WTC11 (cell line): ENCODE results near the gene TVP23C.
"Not testable (repeated sequence)": the region's sequence is repeated elsewhere in the genome, so short reads cannot be mapped to it uniquely, and the experiment has no call there.

Experiments
- ATF1 ChIP-seq: sonication (generic); formaldehyde crosslinking; IDR thresholded peaks from 2 replicates; pipeline ENCODE4 v1.8.1; 2023; ENCODE audit warnings: mild to moderate bottlenecking, moderate library complexity, missing genetic modification reagents
- CREB1 ChIP-seq: sonication (generic); formaldehyde crosslinking; IDR thresholded peaks from 2 replicates; pipeline ENCODE4 v1.8.0; 2023; ENCODE audit warnings: mild to moderate bottlenecking, missing genetic modification reagents
- SP1 ChIP-seq: sonication (generic); formaldehyde crosslinking; conservative IDR thresholded peaks from 2 replicates; pipeline ENCODE4 v1.8.1; 2022; ENCODE audit warnings: missing genetic modification reagents
- TEAD4 ChIP-seq: sonication (generic); formaldehyde crosslinking; IDR thresholded peaks from 2 replicates; pipeline ENCODE4 v1.8.0; 2022; ENCODE audit warnings: mild to moderate bottlenecking, missing genetic modification reagents
- ZNF219 ChIP-seq: sonication (generic); formaldehyde crosslinking; IDR thresholded peaks from 2 replicates; pipeline ENCODE4 v1.8.0; 2023; ENCODE audit warnings: missing genetic modification reagents, mild to moderate bottlenecking, borderline replicate concordance
- TF ChIP-seq, protein P1 (sequence below): fragments of 200-600 bp; IDR thresholded peaks from 2 replicates; pipeline ENCODE4 v1.8.0; 2022; ENCODE audit warnings: antibody characterized with exemption
- TF ChIP-seq, protein P2 (sequence below): sonication (generic); formaldehyde crosslinking; IDR thresholded peaks from 2 replicates; pipeline ENCODE4 v1.8.1; 2023; ENCODE audit warnings: mild to moderate bottlenecking, missing genetic modification reagents, borderline replicate concordance
- TF ChIP-seq, protein P3 (sequence below): sonication (generic); formaldehyde crosslinking; IDR thresholded peaks from 2 replicates; pipeline ENCODE4 v1.8.1; 2023; ENCODE audit warnings: mild to moderate bottlenecking, missing genetic modification reagents, moderate library complexity
- TF ChIP-seq, protein P4 (sequence below): sonication (generic); formaldehyde crosslinking; IDR thresholded peaks from 2 replicates; pipeline ENCODE4 v1.8.1; 2022; ENCODE audit warnings: low read depth, missing genetic modification reagents, borderline replicate concordance
- TF ChIP-seq, protein P5 (sequence below): fragments of 250-450 bp; sonication (Bioruptor Pico); IDR thresholded peaks from 2 replicates; pipeline ENCODE4 v2.1.2; 2022; ENCODE audit warnings: mild to moderate bottlenecking, moderate library complexity

DNA sequence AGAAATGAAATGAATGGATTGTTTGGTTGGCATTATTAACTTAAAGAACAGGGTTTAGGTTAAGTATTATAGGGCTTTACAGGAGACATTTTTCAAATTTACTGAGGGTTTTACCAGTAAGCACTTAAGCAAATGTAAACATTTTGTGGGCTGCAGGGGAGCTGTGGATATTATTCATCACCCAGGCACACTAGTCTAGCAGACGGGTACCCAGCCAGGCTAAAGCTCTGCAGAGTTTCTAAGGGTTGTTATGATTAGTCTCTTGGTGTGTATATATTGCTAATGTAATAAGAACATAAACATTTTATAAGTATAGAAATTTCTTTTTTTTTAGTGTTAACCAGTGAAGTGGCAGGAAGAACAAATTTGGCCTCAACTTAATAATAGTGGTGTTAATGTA lies 13.6 kb upstream of the TVP23C start:
- TF ChIP-seq SP1, CREB1, ATF1, ZNF219, TEAD4 (CRISPR knock-in tag): not testable (repeated sequence)
- TF ChIP-seq, protein P1, sequence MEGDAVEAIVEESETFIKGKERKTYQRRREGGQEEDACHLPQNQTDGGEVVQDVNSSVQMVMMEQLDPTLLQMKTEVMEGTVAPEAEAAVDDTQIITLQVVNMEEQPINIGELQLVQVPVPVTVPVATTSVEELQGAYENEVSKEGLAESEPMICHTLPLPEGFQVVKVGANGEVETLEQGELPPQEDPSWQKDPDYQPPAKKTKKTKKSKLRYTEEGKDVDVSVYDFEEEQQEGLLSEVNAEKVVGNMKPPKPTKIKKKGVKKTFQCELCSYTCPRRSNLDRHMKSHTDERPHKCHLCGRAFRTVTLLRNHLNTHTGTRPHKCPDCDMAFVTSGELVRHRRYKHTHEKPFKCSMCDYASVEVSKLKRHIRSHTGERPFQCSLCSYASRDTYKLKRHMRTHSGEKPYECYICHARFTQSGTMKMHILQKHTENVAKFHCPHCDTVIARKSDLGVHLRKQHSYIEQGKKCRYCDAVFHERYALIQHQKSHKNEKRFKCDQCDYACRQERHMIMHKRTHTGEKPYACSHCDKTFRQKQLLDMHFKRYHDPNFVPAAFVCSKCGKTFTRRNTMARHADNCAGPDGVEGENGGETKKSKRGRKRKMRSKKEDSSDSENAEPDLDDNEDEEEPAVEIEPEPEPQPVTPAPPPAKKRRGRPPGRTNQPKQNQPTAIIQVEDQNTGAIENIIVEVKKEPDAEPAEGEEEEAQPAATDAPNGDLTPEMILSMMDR, result not testable (repeated sequence)
- TF ChIP-seq, protein P2, sequence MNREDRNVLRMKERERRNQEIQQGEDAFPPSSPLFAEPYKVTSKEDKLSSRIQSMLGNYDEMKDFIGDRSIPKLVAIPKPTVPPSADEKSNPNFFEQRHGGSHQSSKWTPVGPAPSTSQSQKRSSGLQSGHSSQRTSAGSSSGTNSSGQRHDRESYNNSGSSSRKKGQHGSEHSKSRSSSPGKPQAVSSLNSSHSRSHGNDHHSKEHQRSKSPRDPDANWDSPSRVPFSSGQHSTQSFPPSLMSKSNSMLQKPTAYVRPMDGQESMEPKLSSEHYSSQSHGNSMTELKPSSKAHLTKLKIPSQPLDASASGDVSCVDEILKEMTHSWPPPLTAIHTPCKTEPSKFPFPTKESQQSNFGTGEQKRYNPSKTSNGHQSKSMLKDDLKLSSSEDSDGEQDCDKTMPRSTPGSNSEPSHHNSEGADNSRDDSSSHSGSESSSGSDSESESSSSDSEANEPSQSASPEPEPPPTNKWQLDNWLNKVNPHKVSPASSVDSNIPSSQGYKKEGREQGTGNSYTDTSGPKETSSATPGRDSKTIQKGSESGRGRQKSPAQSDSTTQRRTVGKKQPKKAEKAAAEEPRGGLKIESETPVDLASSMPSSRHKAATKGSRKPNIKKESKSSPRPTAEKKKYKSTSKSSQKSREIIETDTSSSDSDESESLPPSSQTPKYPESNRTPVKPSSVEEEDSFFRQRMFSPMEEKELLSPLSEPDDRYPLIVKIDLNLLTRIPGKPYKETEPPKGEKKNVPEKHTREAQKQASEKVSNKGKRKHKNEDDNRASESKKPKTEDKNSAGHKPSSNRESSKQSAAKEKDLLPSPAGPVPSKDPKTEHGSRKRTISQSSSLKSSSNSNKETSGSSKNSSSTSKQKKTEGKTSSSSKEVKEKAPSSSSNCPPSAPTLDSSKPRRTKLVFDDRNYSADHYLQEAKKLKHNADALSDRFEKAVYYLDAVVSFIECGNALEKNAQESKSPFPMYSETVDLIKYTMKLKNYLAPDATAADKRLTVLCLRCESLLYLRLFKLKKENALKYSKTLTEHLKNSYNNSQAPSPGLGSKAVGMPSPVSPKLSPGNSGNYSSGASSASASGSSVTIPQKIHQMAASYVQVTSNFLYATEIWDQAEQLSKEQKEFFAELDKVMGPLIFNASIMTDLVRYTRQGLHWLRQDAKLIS (CRISPR knock-in tag), result not testable (repeated sequence)
- TF ChIP-seq, protein P3, sequence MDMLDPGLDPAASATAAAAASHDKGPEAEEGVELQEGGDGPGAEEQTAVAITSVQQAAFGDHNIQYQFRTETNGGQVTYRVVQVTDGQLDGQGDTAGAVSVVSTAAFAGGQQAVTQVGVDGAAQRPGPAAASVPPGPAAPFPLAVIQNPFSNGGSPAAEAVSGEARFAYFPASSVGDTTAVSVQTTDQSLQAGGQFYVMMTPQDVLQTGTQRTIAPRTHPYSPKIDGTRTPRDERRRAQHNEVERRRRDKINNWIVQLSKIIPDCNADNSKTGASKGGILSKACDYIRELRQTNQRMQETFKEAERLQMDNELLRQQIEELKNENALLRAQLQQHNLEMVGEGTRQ (CRISPR knock-in tag), result not testable (repeated sequence)
- TF ChIP-seq, protein P4, sequence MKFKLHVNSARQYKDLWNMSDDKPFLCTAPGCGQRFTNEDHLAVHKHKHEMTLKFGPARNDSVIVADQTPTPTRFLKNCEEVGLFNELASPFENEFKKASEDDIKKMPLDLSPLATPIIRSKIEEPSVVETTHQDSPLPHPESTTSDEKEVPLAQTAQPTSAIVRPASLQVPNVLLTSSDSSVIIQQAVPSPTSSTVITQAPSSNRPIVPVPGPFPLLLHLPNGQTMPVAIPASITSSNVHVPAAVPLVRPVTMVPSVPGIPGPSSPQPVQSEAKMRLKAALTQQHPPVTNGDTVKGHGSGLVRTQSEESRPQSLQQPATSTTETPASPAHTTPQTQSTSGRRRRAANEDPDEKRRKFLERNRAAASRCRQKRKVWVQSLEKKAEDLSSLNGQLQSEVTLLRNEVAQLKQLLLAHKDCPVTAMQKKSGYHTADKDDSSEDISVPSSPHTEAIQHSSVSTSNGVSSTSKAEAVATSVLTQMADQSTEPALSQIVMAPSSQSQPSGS (CRISPR knock-in tag), result not testable (repeated sequence)
- TF ChIP-seq, protein P5, sequence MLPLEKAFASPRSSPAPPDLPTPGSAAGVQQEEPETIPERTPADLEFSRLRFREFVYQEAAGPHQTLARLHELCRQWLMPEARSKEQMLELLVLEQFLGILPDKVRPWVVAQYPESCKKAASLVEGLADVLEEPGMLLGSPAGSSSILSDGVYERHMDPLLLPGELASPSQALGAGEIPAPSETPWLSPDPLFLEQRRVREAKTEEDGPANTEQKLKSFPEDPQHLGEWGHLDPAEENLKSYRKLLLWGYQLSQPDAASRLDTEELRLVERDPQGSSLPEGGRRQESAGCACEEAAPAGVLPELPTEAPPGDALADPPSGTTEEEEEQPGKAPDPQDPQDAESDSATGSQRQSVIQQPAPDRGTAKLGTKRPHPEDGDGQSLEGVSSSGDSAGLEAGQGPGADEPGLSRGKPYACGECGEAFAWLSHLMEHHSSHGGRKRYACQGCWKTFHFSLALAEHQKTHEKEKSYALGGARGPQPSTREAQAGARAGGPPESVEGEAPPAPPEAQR (CRISPR knock-in tag), result not testable (repeated sequence)
